DOHH2 (cell line): ENCODE measurements around the gene VCL.
A peak's percentile ranks its signal among the peaks of the same experiment; 100 is the strongest.

Experiments
- H3F3A ChIP-seq: fragments of 200-600 bp; sonication (generic), shearing (Covaris generic); 2 replicates; pipeline ENCODE4 v1.6.0; 2016; ENCODE audit warnings: antibody characterized with exemption, mild to moderate bottlenecking; ENCODE audit not compliant: control insufficient read depth, insufficient read depth
- H3K27ac ChIP-seq: fragments of 200-600 bp; sonication (generic); 2 replicates; pipeline ENCODE4 v1.5.1; 2014; ENCODE audit warnings: low read depth, mild to moderate bottlenecking, low read length, moderate library complexity
- H3K27me3 ChIP-seq: fragments of 200-600 bp; sonication (generic); 2 replicates; pipeline ENCODE4 v1.6.1; 2014; ENCODE audit warnings: mild to moderate bottlenecking, low read length, mixed read lengths; ENCODE audit not compliant: control insufficient read depth
- H3K36me3 ChIP-seq: fragments of 200-600 bp; sonication (generic); 2 replicates; pipeline ENCODE4 v1.6.1; 2014; ENCODE audit warnings: mild to moderate bottlenecking, low read length, moderate library complexity, mixed read lengths; ENCODE audit not compliant: control insufficient read depth
- H3K4me1 ChIP-seq: fragments of 200-600 bp; sonication (generic); 2 replicates; pipeline ENCODE4 v1.6.1; 2014; ENCODE audit warnings: mild to moderate bottlenecking, low read length, mixed read lengths; ENCODE audit not compliant: control insufficient read depth
- H3K4me2 ChIP-seq: fragments of 200-600 bp; sonication (generic); 2 replicates; pipeline ENCODE4 v1.6.0; 2014; ENCODE audit warnings: mild to moderate bottlenecking, low read length, moderate library complexity
- H3K4me3 ChIP-seq: fragments of 200-600 bp; sonication (generic); 2 replicates; pipeline ENCODE4 v1.5.1; 2014; ENCODE audit warnings: mild to moderate bottlenecking, low read length, mixed read lengths
- H3K79me2 ChIP-seq: fragments of 200-600 bp; sonication (generic); 2 replicates; pipeline ENCODE4 v1.6.1; 2014; ENCODE audit warnings: mild to moderate bottlenecking, low read length, mixed read lengths; ENCODE audit not compliant: control insufficient read depth
- H3K9me2 ChIP-seq: fragments of 200-600 bp; sonication (generic); replicated peaks from 2 replicates; pipeline ENCODE4 v1.6.1; 2014; ENCODE audit warnings: mild to moderate bottlenecking, low read length, mixed read lengths; ENCODE audit not compliant: control insufficient read depth
- H3K9me3 ChIP-seq: fragments of 200-600 bp; sonication (generic); 2 replicates; pipeline ENCODE4 v1.6.1; 2014; ENCODE audit warnings: antibody characterized with exemption, low read length, mixed read lengths; ENCODE audit not compliant: control insufficient read depth, insufficient read depth
- H4K20me1 ChIP-seq: fragments of 200-600 bp; sonication (generic); 2 replicates; pipeline ENCODE4 v1.6.0; 2014; ENCODE audit warnings: low read depth, mild to moderate bottlenecking, antibody characterized with exemption, low read length, moderate library complexity; ENCODE audit not compliant: control insufficient read depth, insufficient read depth
- EZH2phosphoT487 ChIP-seq: fragments of 200-600 bp; sonication (generic); IDR thresholded peaks from 2 replicates; pipeline ENCODE4 v1.6.1; 2017; ENCODE audit warnings: borderline replicate concordance, mild to moderate bottlenecking, antibody characterized with exemption, low read length, moderate library complexity, mixed read lengths
- TF ChIP-seq, protein P1 (sequence below): fragments of 200-600 bp; sonication (generic); IDR thresholded peaks from one replicate; pipeline ENCODE4 v1.5.1; 2014; ENCODE audit warnings: antibody characterized with exemption, mild to moderate bottlenecking, low read depth, low read length; ENCODE audit not compliant: poor library complexity, severe bottlenecking

VCL gene

DNA sequence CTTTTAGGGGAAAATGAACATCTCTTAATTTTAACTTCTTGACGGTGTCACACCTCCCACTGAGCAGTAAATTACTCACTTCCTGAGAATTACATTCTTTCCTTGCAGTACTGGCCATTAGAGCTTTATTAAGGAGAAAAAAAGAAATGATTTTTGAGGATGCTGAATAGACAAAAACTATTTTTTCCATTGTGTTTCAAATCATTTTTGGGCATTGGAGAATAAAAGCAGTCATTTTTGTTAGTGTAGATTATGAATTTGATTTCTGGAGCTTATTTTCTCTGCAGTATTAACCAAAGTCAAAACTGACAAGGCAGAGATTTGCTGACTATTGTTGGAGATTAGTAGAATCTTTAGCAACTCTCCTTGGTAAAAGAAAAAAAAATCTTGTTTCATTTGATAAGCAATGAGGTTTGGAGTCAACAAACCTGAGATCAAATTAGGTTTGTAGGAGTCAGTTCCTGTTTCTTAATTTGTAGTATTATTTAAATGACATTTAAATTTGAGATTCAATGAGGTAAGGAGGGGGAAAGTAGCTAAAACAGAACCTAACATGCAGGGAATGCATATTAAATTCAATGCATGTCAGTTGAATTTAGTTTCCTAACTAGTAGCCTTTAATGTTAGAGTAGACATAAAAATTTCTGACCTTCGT lies 82.1 kb downstream of the VCL start:
- no peaks in the 10 kb centered on the region for H3K9me3 ChIP-seq
- H3K27ac ChIP-seq, result peak overlapping the region; percentile 71
- H3K4me3 ChIP-seq, result peak overlapping the region; percentile 60
- H4K20me1 ChIP-seq, result no peaks in the 10 kb centered on the region
- peaks cover 65% of the 10 kb centered on the region for H3K4me1 ChIP-seq
- peaks cover 38% of the 10 kb centered on the region for H3K36me3 ChIP-seq
- peaks cover 8% of the 10 kb centered on the region; the same call in 1 of the 2 replicates for H3K79me2 ChIP-seq
- no peaks in the 10 kb centered on the region for H3K9me2 ChIP-seq
- H3K4me2 ChIP-seq, result peak overlapping the region; percentile 71
- no peaks in the 10 kb centered on the region for H3K27me3 ChIP-seq
- TF ChIP-seq, protein P1, sequence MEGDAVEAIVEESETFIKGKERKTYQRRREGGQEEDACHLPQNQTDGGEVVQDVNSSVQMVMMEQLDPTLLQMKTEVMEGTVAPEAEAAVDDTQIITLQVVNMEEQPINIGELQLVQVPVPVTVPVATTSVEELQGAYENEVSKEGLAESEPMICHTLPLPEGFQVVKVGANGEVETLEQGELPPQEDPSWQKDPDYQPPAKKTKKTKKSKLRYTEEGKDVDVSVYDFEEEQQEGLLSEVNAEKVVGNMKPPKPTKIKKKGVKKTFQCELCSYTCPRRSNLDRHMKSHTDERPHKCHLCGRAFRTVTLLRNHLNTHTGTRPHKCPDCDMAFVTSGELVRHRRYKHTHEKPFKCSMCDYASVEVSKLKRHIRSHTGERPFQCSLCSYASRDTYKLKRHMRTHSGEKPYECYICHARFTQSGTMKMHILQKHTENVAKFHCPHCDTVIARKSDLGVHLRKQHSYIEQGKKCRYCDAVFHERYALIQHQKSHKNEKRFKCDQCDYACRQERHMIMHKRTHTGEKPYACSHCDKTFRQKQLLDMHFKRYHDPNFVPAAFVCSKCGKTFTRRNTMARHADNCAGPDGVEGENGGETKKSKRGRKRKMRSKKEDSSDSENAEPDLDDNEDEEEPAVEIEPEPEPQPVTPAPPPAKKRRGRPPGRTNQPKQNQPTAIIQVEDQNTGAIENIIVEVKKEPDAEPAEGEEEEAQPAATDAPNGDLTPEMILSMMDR, result no peak
- no peak for TF ChIP-seq EZH2phosphoT487
- peaks cover 22% of the 10 kb centered on the region for H3F3A ChIP-seq

DNA sequence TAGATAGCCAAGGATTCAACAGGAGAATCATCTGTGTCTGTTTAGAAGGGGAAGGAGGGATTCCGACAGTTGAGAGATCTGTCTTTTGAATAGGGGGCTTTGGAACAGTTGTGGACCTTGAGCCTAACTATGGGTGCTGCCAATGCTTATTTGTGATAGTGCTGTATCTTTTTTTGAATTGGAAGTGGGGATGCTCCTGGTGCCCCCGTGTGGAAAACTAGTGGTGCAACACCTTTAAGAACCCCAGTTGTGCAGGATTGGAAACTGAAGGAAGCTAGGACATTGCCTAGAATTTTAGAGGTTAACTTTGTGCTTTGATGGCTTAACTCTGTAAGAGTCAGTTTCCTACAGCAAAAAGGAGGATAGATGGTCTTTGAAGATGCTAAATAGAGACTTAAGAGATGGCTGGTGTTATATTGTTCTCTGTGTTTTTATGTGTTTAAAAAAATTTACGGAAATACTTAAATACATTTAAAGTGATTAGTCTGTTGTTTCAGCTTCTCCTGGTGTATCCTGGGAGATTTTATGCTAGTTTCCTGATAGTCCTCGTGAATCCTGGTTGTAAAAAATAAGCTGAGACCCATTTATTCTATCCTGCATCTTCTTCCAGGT lies 83.4 kb downstream of the VCL start:
- H3K27ac ChIP-seq, result peak overlapping the region; percentile 71; the same call in 1 of the 2 replicates
- no peaks in the 10 kb centered on the region for H3K9me3 ChIP-seq
- no peak overlapping the region for H3K4me3 ChIP-seq
- no peaks in the 10 kb centered on the region for H3K9me2 ChIP-seq
- peaks cover 35% of the 10 kb centered on the region for H3K36me3 ChIP-seq
- no peaks in the 10 kb centered on the region for H3K27me3 ChIP-seq
- H4K20me1 ChIP-seq, result no peaks in the 10 kb centered on the region
- H3F3A ChIP-seq, result peaks cover 14% of the 10 kb centered on the region
- peaks cover 8% of the 10 kb centered on the region; the same call in 1 of the 2 replicates for H3K79me2 ChIP-seq
- H3K4me1 ChIP-seq, result peaks cover 53% of the 10 kb centered on the region
- no peak for TF ChIP-seq EZH2phosphoT487
- TF ChIP-seq, protein P1, result peak; percentile 76
- peak overlapping the region; percentile 71 for H3K4me2 ChIP-seq

GRCh38 chr10:74081941-74082718 lies 84.2 kb downstream of the VCL start:
- Histone ChIP-seq H3F3A (peaks cover 21% of the 10 kb centered on the region), H4K20me1 (no peaks in the 10 kb centered on the region), H3K79me2 (peaks cover 3% of the 10 kb centered on the region; the same call in 1 of the 2 replicates), H3K9me3 (no peaks in the 10 kb centered on the region), H3K36me3 (peaks cover 30% of the 10 kb centered on the region), H3K4me2 (no peak overlapping the region), H3K4me3 (no peak overlapping the region), H3K27me3 (no peaks in the 10 kb centered on the region), H3K4me1 (peaks cover 44% of the 10 kb centered on the region), H3K9me2 (no peaks in the 10 kb centered on the region), H3K27ac (no peak overlapping the region)
- TF ChIP-seq, protein P1, result no peak
- TF ChIP-seq EZH2phosphoT487, result no peak
